Activated T-cell treated with anti-CD3 and anti-CD28 coated beads for 4 hours (primary cell): ENCODE measurements around the gene PRRC2A.

ENCODE experiments used
- DNase-seq: peaks from one replicate; pipeline ENCODE4 v3.0.0-alpha.2; 2020

PRRC2A gene

GRCh38 chr6:31620586-31621319 is at the start of gene PRRC2A:
Gene PRRC2A, plus strand, starts transcription at chr6:31620715. Its CDS starts 2,075 bp downstream, at chr6:31622790.
- DNase-seq = peak; percentile 96

GRCh38 chr6:31572041-31572911 is 48.2 kb upstream of the PRRC2A start, which contains the start of gene LTA:
Gene LTA, plus strand, starts transcription at chr6:31572289. Its CDS starts 454 bp downstream, at chr6:31572743.
- peak; percentile 63 for DNase-seq

- DNase-seq = no peak
Measured at GRCh38 chr6:31573239-31574105, 47.0 kb upstream of the PRRC2A start.

- no peak for DNase-seq
Measured at GRCh38 chr6:31574106-31575061, 46.1 kb upstream of the PRRC2A start.

GRCh38 chr6:31575335-31575901 is 45.1 kb upstream of the PRRC2A start, which contains the start of gene TNF:
Gene TNF, plus strand, starts transcription at chr6:31575565. Its CDS starts 177 bp downstream, at chr6:31575742.
- peak; percentile 83 for DNase-seq

- no peak for DNase-seq
Measured at GRCh38 chr6:31575952-31576685, 44.4 kb upstream of the PRRC2A start.

- DNase-seq = no peak
Measured at GRCh38 chr6:31576897-31577578, 43.5 kb upstream of the PRRC2A start.

GRCh38 chr6:31577579-31577966 is 42.9 kb upstream of the PRRC2A start:
- DNase-seq = no peak

GRCh38 chr6:31578184-31579118 is 42.1 kb upstream of the PRRC2A start:
- no peak for DNase-seq

- DNase-seq = no peak
Measured at GRCh38 chr6:31579119-31579505, 41.4 kb upstream of the PRRC2A start.

GRCh38 chr6:31579546-31580437 is 40.7 kb upstream of the PRRC2A start:
- DNase-seq = no peak

- no peak for DNase-seq
Measured at GRCh38 chr6:31580438-31580740, 40.1 kb upstream of the PRRC2A start.

GRCh38 chr6:31580807-31581433 is 39.6 kb upstream of the PRRC2A start:
- peak; percentile 84 for DNase-seq

GRCh38 chr6:31581434-31582229 is 38.9 kb upstream of the PRRC2A start:
- no peak for DNase-seq

GRCh38 chr6:31582230-31582643 is 38.3 kb upstream of the PRRC2A start, which contains the start of gene LTB:
Gene LTB, minus strand, starts transcription at chr6:31582424. Its CDS starts 7 bp downstream, at chr6:31582417.
- DNase-seq = no peak

- no peak for DNase-seq
Measured at GRCh38 chr6:31585491-31585890, 35.0 kb upstream of the PRRC2A start.
